HFFc6 (cell line): ENCODE results near the gene VEZT. TPM values are rescaled to one million over a fixed set of nuclear protein-coding genes. Genes with fewer than 3 reads are reported as not detected.

ENCODE experiments used
- DNase-seq: peaks from one replicate; pipeline ENCODE4 v3.0.0-alpha.2; 2018
- H3K27ac Mint-ChIP-seq: 2 replicates; pipeline ENCODE4 v1.8.0; 2020; ENCODE audit warnings: mild to moderate bottlenecking, mixed read lengths
- H3K27me3 Mint-ChIP-seq: 2 replicates; pipeline ENCODE4 v1.8.0; 2021; ENCODE audit warnings: mild to moderate bottlenecking, moderate library complexity, mixed read lengths; ENCODE audit not compliant: insufficient read depth
- H3K36me3 Mint-ChIP-seq: 2 replicates; pipeline ENCODE4 v1.8.0; 2021; ENCODE audit warnings: low read depth, mixed read lengths
- H3K4me1 Mint-ChIP-seq: 2 replicates; pipeline ENCODE4 v1.8.0; 2020; ENCODE audit warnings: low read depth, mixed read lengths
- H3K4me3 Mint-ChIP-seq: 2 replicates; pipeline ENCODE4 v1.8.0; 2020; ENCODE audit warnings: mild to moderate bottlenecking, moderate library complexity, mixed read lengths
- H3K9me3 Mint-ChIP-seq: 2 replicates; pipeline ENCODE4 v1.8.0; 2020; ENCODE audit warnings: mild to moderate bottlenecking, mixed read lengths
- CTCF ChIP-seq: fragments of 200-600 bp; sonication (generic); IDR thresholded peaks from 2 replicates; pipeline ENCODE4 v1.5.0; 2021; ENCODE audit warnings: antibody characterized with exemption, mild to moderate bottlenecking
- total RNA-seq, 6 experiments: library from RNA; stranded (reverse); fragmentation: NEBNext Ultra II Directional; extraction: Animal tissue kit (Norgen Biotek cat#: 25700); gene quantifications; 2 replicates in 1 of 6; 3 replicates in 5 of 6; pipeline ENCODE4 v1.2.3, GENCODE V29; 2021

Gene VEZT
- total RNA-seq, 6 experiments from 2014 or later, result 61.8 to 69.0 (median 66.2) TPM

- no peaks in the 10 kb centered on the region for H3K9me3 Mint-ChIP-seq
- peaks cover 9% of the 10 kb centered on the region; the same call in 1 of the 2 replicates for H3K36me3 Mint-ChIP-seq
- H3K27ac Mint-ChIP-seq, result no peak overlapping the region
- H3K27me3 Mint-ChIP-seq, result no peaks in the 10 kb centered on the region; the same call in 1 of the 2 replicates
- peaks cover 50% of the 10 kb centered on the region for H3K4me1 Mint-ChIP-seq
- no peak overlapping the region for H3K4me3 Mint-ChIP-seq
- no peak for TF ChIP-seq CTCF
- no peak for DNase-seq
Observed at GRCh38 chr12:95200128-95200894, 17.3 kb upstream of the VEZT start.

DNA sequence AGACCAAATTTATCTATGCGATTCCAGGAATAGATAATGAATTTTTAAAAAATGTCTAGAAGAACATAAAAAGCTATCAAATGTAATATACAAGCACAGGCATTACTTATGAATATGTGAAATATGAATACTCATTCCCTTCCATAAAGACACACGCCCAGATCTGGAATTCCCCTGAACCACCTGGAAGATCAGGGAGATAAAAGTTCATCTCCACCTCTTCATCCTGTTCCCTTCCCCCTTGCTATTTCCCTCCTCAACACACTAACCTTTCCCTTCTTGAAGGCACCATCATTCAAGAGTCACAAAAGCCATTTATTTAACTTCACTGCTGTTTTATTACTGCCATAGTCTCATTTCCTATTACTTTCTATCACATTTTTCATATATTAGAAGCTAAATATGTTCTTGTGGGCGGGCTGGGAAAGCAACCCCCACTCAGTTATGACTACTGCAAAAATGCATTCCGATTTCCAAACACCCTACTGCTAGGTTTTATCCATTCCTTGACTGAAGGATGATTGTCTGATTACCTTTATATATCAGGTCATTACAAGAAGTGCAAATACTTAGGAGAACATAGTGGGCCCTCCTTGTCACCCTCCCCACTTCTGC, 16.4 kb upstream of the VEZT start:
- Mint-ChIP-seq H3K27ac (peak overlapping the region; percentile 68), H3K9me3 (no peaks in the 10 kb centered on the region), H3K36me3 (peaks cover 9% of the 10 kb centered on the region; the same call in 1 of the 2 replicates), H3K4me1 (peaks cover 59% of the 10 kb centered on the region), H3K4me3 (peak overlapping the region; percentile 22), H3K27me3 (no peaks in the 10 kb centered on the region; the same call in 1 of the 2 replicates)
- no peak for TF ChIP-seq CTCF
- no peak for DNase-seq

- H3K27me3 Mint-ChIP-seq, result no peaks in the 10 kb centered on the region; the same call in 1 of the 2 replicates
- no peaks in the 10 kb centered on the region for H3K9me3 Mint-ChIP-seq
- no peak for TF ChIP-seq CTCF
- DNase-seq, result peak; percentile 10
- peaks cover 13% of the 10 kb centered on the region; the same call in 1 of the 2 replicates for H3K36me3 Mint-ChIP-seq
- peaks cover 72% of the 10 kb centered on the region for H3K4me1 Mint-ChIP-seq
- peak overlapping the region; percentile 29 for H3K4me3 Mint-ChIP-seq
- H3K27ac Mint-ChIP-seq, result peak overlapping the region; percentile 95
Observed at GRCh38 chr12:95202691-95203486, 14.7 kb upstream of the VEZT start.

DNA sequence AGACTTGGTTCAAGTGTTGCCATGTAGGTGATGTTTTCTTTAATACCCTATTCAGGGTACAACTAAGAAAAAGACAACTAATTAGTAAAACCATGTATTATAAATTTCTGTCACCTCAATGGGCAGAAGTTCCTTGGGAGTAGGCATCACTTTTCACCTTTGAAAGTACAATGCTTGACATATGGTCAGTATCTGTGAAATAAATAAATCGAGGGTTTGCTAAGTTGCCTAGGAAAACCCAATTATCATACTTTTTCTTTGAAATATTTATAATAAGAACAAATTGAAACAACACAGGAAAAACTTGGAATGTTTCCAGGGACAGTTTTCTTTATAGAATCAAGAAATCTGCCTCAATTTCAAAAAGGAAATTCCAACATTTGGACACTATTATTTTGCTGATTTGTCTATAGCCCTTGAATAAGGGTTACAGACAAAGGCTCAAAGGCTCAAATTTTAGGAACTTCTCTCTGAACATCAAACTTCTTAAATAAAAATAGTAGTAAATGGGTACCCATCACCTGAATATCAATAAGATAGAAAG, 14.0 kb upstream of the VEZT start:
- H3K4me3 Mint-ChIP-seq, result peak overlapping the region; percentile 72
- TF ChIP-seq CTCF, result no peak

More for the DNA sequence above, 14.0 kb upstream of the VEZT start:
- H3K9me3 Mint-ChIP-seq, result no peaks in the 10 kb centered on the region
- H3K4me1 Mint-ChIP-seq, result peaks cover 72% of the 10 kb centered on the region
- peaks cover 7% of the 10 kb centered on the region; the same call in 1 of the 2 replicates for H3K36me3 Mint-ChIP-seq
- DNase-seq, result no peak
- H3K27me3 Mint-ChIP-seq, result no peaks in the 10 kb centered on the region; the same call in 1 of the 2 replicates
- H3K27ac Mint-ChIP-seq, result peak overlapping the region; percentile 95
